Fibroblast of the aortic adventitia (primary cell): ENCODE results near the gene MANBA. TPM values are rescaled to one million over a fixed set of nuclear protein-coding genes. Genes with fewer than 3 reads are reported as not detected.
A peak's percentile ranks its signal among the peaks of the same experiment; 100 is the strongest.
"Not testable (repeated sequence)": the region's sequence is repeated elsewhere in the genome, so short reads cannot be mapped to it uniquely, and the experiment has no call there.

Experiments
- DNase-seq: peaks from one replicate; pipeline ENCODE4 v3.0.0-alpha.2; 2010; ENCODE audit warnings: low read depth
- H3K4me3 ChIP-seq: 2 replicates; pipeline ENCODE4 v1.5.1; 2011; ENCODE audit warnings: low read depth, mild to moderate bottlenecking, control low read depth, low read length, moderate library complexity
- CTCF ChIP-seq: IDR thresholded peaks from 2 replicates; pipeline ENCODE4 v1.5.1; 2011; ENCODE audit warnings: mild to moderate bottlenecking, low read length, control low read depth, inconsistent platforms; ENCODE audit not compliant: insufficient read depth
- total RNA-seq: library from RNA; depleted of rRNA; stranded (reverse); fragments of >200 nt; gene quantifications from 2 replicates; pipeline ENCODE4 v1.2.3, GENCODE V29; 2012; ENCODE audit warnings: low replicate concordance

MANBA gene
- total RNA-seq, 1 donor = 32.1 TPM

GRCh38 chr4:102757681-102758080 is 3.1 kb downstream of the MANBA start:
- no peak for DNase-seq
- no peak overlapping the region for H3K4me3 ChIP-seq
- TF ChIP-seq CTCF = no peak

- TF ChIP-seq CTCF = no peak
- DNase-seq = no peak
- H3K4me3 ChIP-seq = no peak overlapping the region
These were observed 6.7 kb downstream of the MANBA start for GRCh38 chr4:102754044-102754443.

DNA sequence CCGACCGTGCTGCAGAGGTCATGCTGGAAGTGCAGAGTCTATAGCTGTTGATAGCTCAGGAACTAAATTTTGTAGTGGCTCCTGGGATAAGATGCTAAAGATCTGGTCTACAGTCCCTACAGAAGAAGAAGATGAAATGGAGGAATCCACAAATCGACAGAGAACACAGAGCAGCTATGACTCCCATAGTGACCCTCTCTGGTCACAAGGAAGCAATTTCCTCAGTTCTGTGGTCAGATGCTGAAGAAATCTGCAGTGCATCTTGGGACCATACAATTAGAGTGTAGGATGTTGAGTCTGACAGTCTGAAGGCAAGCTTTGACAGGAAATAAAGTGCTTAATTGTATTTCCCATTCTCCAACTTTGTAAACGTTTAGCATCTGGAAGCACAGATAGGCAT is 8.8 kb downstream of the MANBA start:
- no peak for DNase-seq
- no peak overlapping the region for H3K4me3 ChIP-seq
- TF ChIP-seq CTCF = no peak

- not testable (repeated sequence) for H3K4me3 ChIP-seq, DNase-seq
These were observed 17.4 kb downstream of the MANBA start for GRCh38 chr4:102743352-102743751.

DNA sequence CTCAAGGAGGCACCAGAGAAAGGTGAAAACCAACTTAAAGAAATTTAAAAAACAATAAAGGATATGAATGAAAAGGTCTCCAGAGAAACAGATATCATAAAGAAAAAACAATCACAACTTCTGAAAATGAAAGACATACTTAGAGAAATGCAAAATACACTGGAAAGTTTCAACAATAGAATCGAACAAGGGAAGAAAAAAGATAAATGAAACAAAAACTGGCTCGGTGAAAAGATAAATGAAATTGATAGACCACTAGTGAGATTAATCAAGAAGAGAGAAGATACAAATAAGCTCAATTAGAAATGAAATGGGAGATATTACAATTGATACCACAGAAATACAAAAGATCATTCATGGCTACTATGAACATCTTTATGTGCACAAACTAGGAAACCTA is 22.0 kb downstream of the MANBA start:
- not testable (repeated sequence) for H3K4me3 ChIP-seq, DNase-seq

DNA sequence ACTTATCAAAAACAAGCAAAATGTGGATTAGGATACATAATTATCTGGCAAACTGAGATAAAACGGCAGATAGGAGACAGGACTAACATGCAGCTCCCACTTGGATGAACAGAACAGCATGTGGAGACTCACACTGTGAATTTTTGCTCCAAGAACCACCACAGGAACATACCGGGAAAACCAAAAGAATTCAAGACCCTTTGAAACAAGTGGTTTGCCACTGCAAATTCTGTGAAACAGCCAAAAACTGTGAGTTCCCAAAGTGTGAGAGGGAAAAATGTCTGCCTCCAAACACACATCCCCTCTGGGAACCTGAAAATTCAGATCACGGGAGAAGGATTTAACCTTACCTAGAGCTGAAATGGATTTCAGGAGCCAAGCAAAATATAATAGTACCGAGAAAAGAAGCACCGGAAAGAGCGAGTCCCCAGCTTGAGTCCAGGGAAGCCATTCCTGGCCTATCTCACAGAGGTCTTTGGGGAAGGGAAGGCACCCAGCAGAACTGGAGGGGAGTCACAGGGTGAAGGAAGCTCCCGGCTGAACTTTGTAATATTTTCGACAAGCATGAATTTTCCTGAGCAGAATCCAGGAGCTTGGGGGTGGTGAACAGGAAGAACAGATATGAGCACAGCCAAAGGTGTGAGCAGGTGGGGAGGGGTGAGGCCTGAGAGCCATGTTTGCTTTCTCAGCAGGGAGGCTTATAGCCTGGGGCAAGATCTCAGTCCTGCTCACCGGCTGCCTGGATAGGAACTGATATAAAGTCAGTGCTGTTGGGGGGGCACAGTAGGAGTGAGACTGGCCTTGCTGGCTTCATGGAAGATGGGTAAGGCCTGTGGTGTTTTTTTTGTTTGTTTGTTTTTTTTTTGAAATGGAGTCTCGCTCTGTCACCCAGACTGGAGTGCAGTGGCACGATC is 23.9 kb downstream of the MANBA start:
- no peak for TF ChIP-seq CTCF
- DNase-seq = peak; percentile 9
- no peak overlapping the region for H3K4me3 ChIP-seq

DNA sequence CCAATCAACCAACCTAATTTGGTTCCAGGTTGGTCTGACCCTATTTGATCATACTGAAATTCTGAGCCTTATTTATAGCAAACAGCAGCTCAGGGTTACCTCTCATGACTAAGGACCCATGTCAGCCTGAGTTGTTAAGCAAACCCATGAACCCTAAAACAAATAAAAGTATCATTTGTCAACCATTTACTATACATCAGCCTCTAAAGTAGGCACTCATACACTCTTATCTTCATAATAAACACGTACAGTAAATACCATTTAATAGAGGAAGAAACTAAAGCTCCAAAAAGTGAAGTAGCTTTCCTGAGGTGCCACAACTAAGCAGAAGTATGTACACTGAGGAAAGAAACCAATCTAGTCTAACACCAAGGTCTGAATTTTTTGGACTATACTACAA is 25.2 kb downstream of the MANBA start:
- no peak for DNase-seq
- H3K4me3 ChIP-seq = no peak overlapping the region
- TF ChIP-seq CTCF = no peak
